CD4-positive, alpha-beta T cell treated with Interleukin-6 for 4 hours (primary cell): ENCODE data around the gene PDE4D.

Source experiments
- DNase-seq: peaks from one replicate; pipeline ENCODE4 v3.0.0-alpha.2; 2020; ENCODE audit warnings: mixed read lengths

The PDE4D gene

DNA sequence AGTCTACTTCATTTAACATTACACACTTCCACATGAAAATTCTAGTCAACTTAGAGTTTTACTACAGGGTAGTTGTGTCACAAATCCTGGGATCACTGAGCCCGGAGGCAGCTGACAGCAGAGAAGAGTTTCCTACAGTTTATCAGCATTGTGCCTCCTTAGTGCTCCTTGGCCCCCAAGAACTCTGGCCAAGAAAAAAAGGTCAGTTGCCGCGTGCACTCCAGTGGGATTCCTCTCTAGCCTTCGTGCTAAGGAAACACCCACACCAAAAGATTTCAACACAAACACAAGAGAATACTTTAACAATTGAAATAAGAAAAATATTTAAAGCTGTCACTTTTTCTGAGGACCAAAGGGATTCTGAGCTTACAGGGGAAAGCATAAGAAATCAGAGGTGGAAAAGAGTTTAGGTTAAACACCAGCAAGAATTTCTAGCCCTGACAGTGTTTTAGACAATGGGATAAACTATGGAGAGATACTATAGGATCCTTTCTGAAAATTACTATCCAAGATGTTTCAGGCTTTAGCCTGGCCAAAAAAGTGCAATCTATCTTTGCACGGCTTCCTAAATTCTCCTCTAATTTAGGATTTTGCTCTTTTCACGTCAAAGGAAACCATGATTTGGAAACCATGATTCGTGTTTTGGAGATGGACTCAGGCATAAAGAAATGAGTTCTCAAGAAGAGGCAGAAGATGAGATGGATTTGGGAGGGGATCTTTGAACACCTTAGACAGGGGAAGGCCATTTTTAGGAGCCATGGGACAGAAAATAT, 703.9 kb downstream of the PDE4D start:
- DNase-seq: no peak

DNA sequence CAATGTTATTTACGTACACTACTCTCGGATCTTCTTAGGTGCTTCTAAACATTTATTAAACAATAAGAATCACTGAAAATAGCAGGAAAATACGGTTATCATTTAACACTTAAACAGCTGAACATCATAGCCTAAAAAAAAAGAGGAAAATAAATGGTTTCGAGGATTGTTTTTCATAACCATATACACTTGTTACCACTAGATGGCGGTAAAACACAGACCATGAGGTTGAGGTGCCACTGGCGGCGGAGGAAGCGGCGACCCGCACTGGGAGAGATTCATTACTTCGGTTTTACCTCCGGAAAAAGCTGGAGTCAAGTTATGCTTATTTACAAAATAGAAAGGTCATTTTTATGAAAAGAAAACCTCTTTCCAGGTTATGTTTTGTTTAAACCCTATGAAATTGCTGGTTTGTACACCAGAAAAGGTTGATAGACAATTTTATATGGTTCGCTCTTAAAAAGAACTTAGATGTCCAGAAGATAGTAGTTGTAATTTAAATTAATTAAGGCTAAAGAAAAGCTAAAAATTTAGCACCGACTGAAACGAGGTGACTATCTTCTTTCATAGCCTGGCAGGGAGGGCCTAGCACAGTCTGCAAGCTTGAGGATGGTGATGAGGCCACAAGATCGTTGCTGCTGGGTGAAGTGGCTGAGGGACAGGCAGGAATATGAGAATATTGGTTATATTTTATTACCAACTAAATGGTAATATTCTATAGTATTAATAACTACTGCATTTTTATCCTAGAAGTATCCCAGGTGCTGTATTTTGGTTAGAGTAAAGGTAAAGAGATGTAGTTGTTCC, 704.9 kb downstream of the PDE4D start:
- DNase-seq: peak; percentile 71

GRCh38 chr5:59187857-59188256, 705.7 kb downstream of the PDE4D start:
- DNase-seq: no peak

- no peak for DNase-seq
Observed at GRCh38 chr5:59186623-59187022, 706.9 kb downstream of the PDE4D start.

GRCh38 chr5:59185757-59186385, 707.7 kb downstream of the PDE4D start:
- no peak for DNase-seq

DNA sequence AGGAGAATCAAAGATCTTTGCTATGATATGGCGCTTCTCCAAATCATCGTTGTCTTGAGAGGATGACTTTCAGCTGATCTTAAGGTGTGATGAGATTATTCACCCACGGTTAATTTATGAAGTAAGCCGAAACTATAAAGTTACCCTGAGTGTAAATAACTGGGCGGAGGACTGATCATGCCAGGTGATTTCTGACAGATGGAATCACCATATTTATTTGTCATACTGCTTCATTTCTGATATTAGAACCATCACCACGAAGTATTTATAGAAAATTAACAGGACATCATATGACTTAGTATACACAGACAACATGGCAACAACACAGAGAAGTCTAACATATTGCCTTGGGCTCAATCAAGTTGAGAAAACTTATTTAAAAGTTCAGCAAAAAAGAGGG, 708.8 kb downstream of the PDE4D start:
- no peak for DNase-seq

DNA sequence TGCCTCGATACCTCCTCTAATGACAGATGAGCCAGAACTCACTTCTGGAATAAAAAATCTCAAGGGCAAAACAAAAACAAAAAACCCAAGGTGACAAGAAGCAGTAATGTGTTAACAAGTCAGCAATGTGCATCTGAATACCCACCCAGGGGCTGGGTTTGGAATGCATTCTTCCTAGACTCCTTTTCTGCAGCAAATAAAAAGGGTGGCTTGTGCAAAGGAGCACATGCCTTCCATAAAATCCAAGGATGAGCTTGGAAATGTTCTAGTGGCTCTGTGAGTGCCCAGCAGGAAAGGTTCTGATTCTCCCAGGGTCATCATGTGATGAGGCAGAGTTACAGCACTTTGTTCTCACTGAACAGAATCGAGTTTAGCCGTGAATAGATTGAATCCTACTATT, 710.8 kb downstream of the PDE4D start:
- no peak for DNase-seq

GRCh38 chr5:59180515-59180914, 713.0 kb downstream of the PDE4D start:
- no peak for DNase-seq

DNA sequence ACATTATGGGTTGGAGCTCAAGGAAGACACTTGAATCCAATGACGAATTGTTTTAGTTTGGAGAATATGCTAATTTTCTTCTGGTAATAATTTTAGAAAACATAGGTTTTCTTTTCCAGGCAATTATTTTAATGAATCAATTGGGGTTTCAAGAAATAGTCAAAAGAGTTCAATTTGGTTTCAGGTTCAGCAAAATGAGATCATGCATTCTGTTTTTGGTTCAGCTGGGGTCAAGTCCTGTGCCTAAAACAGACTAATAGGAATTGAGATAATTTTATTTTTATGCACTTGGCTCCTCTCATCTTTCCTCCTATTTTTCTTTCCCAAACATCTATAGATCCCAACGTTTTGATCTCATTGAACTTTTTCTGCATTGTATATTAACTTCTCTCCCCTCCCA, 713.8 kb downstream of the PDE4D start:
- no peak for DNase-seq

DNA sequence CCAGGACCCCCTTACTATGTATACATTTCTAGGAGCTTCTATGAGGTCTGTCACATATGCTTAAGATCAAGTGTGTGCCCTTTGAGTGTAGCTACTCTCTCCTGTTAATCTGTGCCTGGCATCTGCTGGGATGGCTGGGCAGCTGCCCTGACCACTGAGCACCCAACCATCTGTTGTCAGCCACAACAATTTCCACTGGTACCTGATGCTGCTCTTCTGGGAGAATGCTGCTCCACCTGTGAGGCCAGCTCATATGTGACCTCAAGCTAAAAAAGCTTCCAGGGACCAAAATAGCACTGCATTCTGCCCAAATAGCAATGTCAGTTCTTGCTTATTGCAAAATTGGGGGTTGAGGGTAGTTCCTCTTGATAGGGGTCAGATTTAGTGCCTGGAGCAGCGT, 715.0 kb downstream of the PDE4D start:
- DNase-seq: no peak

DNA sequence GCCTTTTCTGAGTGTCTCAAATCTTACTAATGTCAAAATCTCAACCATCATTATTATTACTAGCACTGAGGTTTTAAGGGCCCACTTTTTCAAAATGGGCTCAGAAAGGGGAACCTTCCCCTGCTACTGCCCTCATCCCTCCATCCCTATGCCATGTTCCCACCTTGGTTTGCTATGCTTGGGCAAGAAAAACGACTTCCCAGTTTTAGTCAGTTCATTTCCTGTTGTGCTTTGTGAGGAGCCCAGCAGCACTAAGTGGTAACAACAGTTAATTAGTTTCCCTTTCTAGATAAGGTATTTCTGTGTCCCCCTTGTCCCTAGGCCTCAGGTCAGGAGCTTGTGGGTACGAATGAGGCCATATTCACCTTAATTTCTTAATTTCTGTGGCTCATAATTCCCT, 715.5 kb downstream of the PDE4D start:
- DNase-seq: no peak

- DNase-seq: no peak
Observed at GRCh38 chr5:59177644-59178043, 715.9 kb downstream of the PDE4D start.

GRCh38 chr5:59174248-59174844, 719.2 kb downstream of the PDE4D start:
- DNase-seq: peak; percentile 51

- DNase-seq: no peak
Observed at GRCh38 chr5:59173578-59173977, 719.9 kb downstream of the PDE4D start.

GRCh38 chr5:59171131-59171530, 722.4 kb downstream of the PDE4D start:
- no peak for DNase-seq

DNA sequence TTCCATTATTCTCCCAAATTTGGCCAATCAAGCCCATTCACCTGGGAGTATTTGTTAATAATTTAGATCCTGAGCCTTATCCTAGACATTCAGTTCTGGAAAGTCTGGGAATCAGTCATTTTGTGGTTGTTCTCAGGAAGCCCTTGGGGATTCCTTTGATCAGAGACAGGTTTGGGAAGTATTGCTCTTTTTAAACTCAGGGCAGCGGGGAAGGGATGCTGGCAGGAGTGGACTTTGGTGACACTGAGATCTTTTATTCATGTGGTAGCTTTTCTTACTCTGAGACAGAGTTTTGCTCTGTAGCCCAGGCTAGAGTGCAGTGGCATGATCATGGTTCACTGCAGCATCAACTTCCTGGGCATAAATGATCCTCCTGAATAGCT, 723.8 kb downstream of the PDE4D start:
- DNase-seq: no peak

DNA sequence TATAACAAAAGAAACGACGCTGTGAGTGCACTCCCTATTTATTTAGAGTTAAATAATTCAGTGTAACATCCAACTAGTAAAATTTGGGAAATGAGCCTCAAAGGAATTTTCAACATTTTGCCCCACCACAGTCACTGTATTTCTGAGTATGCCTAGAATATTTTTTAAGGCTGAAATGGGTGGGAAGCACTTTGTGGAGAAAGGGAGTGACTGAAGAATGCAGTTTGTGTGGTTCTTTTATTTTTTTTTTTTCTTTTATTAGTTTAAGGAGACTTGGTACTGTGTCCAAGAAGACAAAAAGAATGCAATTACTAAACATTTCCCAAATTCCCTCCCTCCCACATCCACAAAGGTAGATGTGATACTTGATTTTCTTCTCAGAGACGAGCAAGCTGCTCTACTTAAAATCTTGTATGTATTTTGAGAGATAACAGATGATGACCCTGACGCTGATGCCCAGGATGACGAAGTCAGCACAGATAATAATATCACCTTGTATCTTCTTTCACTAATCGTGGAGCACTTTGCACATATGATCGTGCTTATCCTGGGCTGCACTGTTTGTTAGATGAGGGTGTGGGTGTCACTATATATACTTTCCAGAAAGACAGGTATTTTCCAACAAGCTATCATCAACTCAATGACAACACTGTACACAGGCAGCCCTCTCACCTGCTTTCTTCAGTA, 724.3 kb downstream of the PDE4D start:
- DNase-seq: no peak

- no peak for DNase-seq
Observed at GRCh38 chr5:59168067-59168466, 725.5 kb downstream of the PDE4D start.

DNA sequence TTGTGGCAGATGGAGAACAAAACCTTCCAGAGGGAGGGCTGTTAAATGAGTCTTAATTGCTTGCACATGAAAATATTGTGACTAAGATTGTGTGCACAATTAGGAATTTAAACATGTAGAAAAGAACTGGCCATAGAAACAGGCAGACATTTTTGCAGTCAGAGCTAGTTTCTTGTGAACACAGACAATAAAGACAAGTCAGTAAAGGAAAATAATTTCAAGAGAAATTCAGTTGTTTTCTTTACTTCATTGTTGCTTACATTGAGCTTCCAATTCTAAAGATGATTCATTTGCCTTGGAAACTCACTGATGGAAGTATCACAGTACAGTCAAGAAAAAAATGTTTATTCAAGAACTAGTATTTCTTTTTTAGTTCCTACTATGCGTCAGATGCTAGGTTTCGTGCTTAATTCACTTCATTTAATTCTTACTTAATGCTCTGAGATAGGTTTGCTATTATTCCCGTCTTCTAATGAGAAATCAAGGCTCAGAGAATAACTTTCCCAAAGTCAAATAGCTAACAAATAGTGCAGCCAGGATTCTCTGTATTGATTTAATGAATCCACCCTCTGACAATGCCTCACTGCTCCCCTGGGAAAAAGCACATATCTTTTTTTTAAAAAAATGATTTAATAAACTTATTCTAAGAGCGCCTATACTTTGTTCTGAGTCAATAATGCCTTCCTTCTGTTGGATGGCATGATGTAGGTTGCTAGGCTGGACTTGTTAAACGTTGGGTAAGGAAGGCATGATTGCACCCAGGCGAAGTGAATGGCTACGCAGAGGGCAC, 729.3 kb downstream of the PDE4D start:
- no peak for DNase-seq

DNA sequence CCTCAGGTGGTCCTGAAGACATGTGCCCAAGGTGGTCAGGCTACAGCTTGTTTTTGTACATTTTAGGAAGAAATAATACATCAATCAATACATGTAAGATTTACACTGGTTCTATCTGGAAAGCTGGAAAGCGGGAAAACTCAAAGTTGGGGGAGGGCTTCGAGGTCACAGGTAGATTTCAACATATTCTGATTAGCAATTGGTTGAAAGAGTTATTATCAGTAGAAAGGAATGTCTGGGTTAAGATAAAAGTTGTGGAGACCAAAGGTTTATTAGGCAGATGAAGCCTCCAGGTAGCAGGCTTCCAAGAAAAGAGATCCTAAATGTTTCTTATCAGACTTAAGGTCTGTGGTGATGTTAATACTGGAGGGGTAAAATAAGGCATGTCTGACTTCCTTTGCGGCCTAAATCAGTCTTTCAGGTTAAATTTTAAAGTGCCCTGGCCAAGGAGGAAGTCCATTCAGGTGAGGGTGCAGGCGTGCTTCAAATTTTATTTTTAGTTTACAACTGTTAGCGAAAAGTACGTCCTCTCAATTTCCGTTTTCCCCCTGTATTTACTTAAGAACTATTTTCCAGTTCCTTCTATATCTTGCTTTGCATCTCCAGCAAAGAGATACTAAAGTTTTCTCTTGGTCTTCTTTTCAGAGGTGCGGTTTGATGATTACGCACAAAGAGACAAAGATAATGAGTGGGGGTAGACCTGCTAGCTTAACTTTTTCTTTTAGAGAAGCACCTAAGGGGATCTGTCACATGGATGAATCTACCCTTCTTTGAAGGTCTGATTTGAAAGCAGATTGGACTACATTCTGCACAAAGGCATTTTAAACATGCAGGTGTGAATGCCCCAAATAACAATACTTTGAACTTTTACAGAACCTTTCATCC, 732.1 kb downstream of the PDE4D start:
- no peak for DNase-seq
